ENCODE measurements around the gene ARIH2. TPM values are rescaled to one million over a fixed set of nuclear protein-coding genes. Genes with fewer than 3 reads are reported as not detected.

ARIH2 gene
- total and polyA plus RNA-seq, 9 of the 15 experiments (the other 6 are each of a cell fraction or from before 2014, with no cell fraction given), result 27.0 to 120 (median 108) TPM

DNA sequence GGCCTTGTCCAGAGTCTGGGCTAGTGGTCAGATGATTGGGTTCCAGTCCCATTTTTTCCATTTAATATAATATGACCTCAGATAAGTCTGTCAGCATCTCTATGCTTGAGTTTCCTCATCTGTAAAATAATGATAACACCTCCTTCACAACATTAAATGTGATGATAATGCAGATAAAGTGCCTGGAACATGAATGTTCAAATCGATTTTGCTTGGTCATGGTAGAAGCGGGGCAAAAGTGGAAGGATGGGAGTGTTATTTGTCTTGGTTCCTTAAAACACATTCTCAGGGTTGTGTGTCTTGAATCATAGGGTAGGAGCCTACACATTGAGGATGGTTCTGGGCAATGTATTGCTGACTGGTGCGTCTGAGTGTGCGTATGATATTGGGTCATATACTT lies 16.9 kb downstream of the ARIH2 start (continued):
- TF ChIP-seq FUS (optimal IDR thresholded peaks at IDR 0.05; ENCODE audit: low read depth, low read length) (no peak), GATA2 (CRISPR knock-in tag; IDR thresholded peaks at IDR 0.05) (peak; percentile 16; the same call in 1 of the 2 replicates), SMARCA4 (IDR thresholded peaks at IDR 0.05) (peak; percentile 62), DMBX1 (CRISPR knock-in tag; IDR thresholded peaks at IDR 0.05; ENCODE audit: borderline replicate concordance) (no peak), ZC3H11A (IDR thresholded peaks at IDR 0.05; ENCODE audit: low read depth, low read length) (no peak), MEIS2 (IDR thresholded peaks at IDR 0.05; ENCODE audit: partially characterized antibody) (peak; percentile 62), ARID1B (IDR thresholded peaks at IDR 0.05) (peak; percentile 72), ZNF316 (IDR thresholded peaks at IDR 0.05) (peak; percentile 99), NFE2 (IDR thresholded peaks at IDR 0.05; ENCODE audit: low read depth) (peak; percentile 89), EP300 (IDR thresholded peaks at IDR 0.05; ENCODE audit: low read length) (peak; percentile 32; the same call in 1 of the 2 replicates), ZNF778 (CRISPR knock-in tag; IDR thresholded peaks at IDR 0.05) (no peak), MTA3 (IDR thresholded peaks at IDR 0.05; ENCODE audit: borderline replicate concordance) (0 out of 2 replicates have a peak, but pooled peaks have one; percentile 17), MAFG (tag; conservative IDR thresholded peaks at IDR 0.05) (peak; percentile 96), CBFA2T3 (IDR thresholded peaks at IDR 0.05) (peak; percentile 62), NFE2L1 (tag; IDR thresholded peaks at IDR 0.05; ENCODE audit: borderline replicate concordance, low read depth) (peak; percentile 59; the same call in 1 of the 2 replicates), ARHGAP35 (IDR thresholded peaks at IDR 0.05; ENCODE audit: partially characterized antibody) (no peak), FOSL1 (tag; conservative IDR thresholded peaks at IDR 0.05) (peak; percentile 39), MAFF (IDR thresholded peaks at IDR 0.05; ENCODE audit: low read length) (peak; percentile 86), SREBF2 (CRISPR knock-in tag; IDR thresholded peaks at IDR 0.05) (no peak), DPF2 (IDR thresholded peaks at IDR 0.05) (peak; percentile 69; the same call in 1 of the 2 replicates)
- TF ChIP-seq, protein P1, sequence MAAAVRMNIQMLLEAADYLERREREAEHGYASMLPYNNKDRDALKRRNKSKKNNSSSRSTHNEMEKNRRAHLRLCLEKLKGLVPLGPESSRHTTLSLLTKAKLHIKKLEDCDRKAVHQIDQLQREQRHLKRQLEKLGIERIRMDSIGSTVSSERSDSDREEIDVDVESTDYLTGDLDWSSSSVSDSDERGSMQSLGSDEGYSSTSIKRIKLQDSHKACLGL (CRISPR knock-in tag; IDR thresholded peaks at IDR 0.05; ENCODE audit: borderline replicate concordance, poor library complexity, severe bottlenecking), result no peak
